K562 (cell line): Measurements from ENCODE around the gene LAMA2. TPM values are rescaled to one million over a fixed set of nuclear protein-coding genes. Genes with fewer than 3 reads are reported as not detected.

Experiments
- ATAC-seq: fragments of 200-7000 bp; cut with Tn5 transposase; 3 replicates; pipeline ENCODE4 v1.9.1; 2020; ENCODE audit warnings: moderate library complexity
- BruUV-seq: library from RNA; stranded (reverse); fragments of 400-500 nt; replicated peaks from 2 replicates; lab custom pipeline; 2021; lab: Mats Ljungman, UMichigan
- CTCF ChIA-PET: fragments of 300-600 bp; formaldehyde crosslinking; extraction: SDS; loops from one replicate; lab custom pipeline; 2021; ENCODE audit warnings: low intra/inter-chr PET ratio; lab: Yijun Ruan, JAX
- POLR2A ChIA-PET: fragments of 300-600, 350-650 bp; sonication (Branson Sonifier 250); formaldehyde crosslinking; extraction: SDS; loops from one replicate; lab custom pipeline; 2021; ENCODE audit warnings: antibody characterized with exemption, inconsistent platforms; lab: Yijun Ruan, JAX
- DNase-seq, 4 experiments: peaks; one replicate each; pipeline versions ENCODE4 v3.0.0 to v3.0.0-alpha.2; 2011 to 2018; ENCODE audit warnings: low spot score in 3 of 4, mixed read lengths in 3 of 4; ENCODE audit errors: extremely low read depth in 1 of 4
- FAIRE-seq: peaks from 2 replicates; lab custom pipeline; 2011; peaks lifted over from hg19 to GRCh38; lab: Jason Lieb, UNC
- H2AFZ ChIP-seq: 2 replicates; pipeline ENCODE4 v1.6.0; 2011; ENCODE audit warnings: low read depth, low read length, control low read depth, inconsistent platforms
- H3K27ac ChIP-seq: fragments of 200-600 bp; 3 replicates; pipeline ENCODE4 v1.8.0; 2011; ENCODE audit warnings: low read depth, mild to moderate bottlenecking, control low read depth, inconsistent platforms, low read length, moderate library complexity, mixed read lengths; ENCODE audit errors: extremely low read depth
- H3K27me3 ChIP-seq, 2 experiments: fragments of 300-600 bp in 1 of 2; 2 replicates in 1 of 2; 3 replicates in 1 of 2; pipeline versions ENCODE4 v1.6.0 to v1.8.0; 2011; ENCODE audit warnings: inconsistent platforms in 2 of 2, low read length in 2 of 2, mild to moderate bottlenecking in 1 of 2, mixed read lengths in 1 of 2, moderate library complexity in 1 of 2; ENCODE audit not compliant: control insufficient read depth in 2 of 2, insufficient read depth in 2 of 2
- H3K36me3 ChIP-seq: fragments of 300-600 bp; 3 replicates; pipeline ENCODE4 v1.8.0; 2011; ENCODE audit warnings: mild to moderate bottlenecking, low read length, inconsistent platforms; ENCODE audit not compliant: control insufficient read depth, insufficient read depth
- H3K4me1 ChIP-seq, 2 experiments: fragments of 200-600 bp in 1 of 2; replicated peaks in 1 of 2; 2 replicates in 1 of 2; 3 replicates in 1 of 2; pipeline versions ENCODE4 v1.5.1 to v1.8.0; 2011; ENCODE audit warnings: inconsistent platforms in 2 of 2, low read length in 2 of 2, mild to moderate bottlenecking in 1 of 2, mixed read lengths in 1 of 2, moderate library complexity in 1 of 2; ENCODE audit not compliant: control insufficient read depth in 2 of 2, insufficient read depth in 2 of 2
- H3K4me2 ChIP-seq: 2 replicates; pipeline ENCODE4 v1.6.1; 2011; ENCODE audit warnings: low read length, control low read depth, inconsistent platforms, mixed read lengths; ENCODE audit not compliant: insufficient read depth
- H3K4me3 ChIP-seq: fragments of 200-600 bp; sonication (generic), shearing (Covaris generic); 2 replicates; pipeline ENCODE4 v1.5.1; 2016; ENCODE audit warnings: control low read depth, inconsistent platforms
- H3K79me2 ChIP-seq: fragments of 200-600 bp; 3 replicates; pipeline ENCODE4 v1.8.0; 2011; ENCODE audit warnings: low read length, inconsistent platforms; ENCODE audit not compliant: control insufficient read depth, insufficient read depth
- H3K9ac ChIP-seq, 2 experiments: 2 replicates each; pipeline versions ENCODE4 v1.6.0 to v1.6.1; 2011; ENCODE audit warnings: low read depth in 2 of 2, low read length in 2 of 2, control low read depth in 1 of 2, inconsistent platforms in 1 of 2, mild to moderate bottlenecking in 1 of 2, mixed read lengths in 1 of 2; ENCODE audit not compliant: insufficient read depth in 1 of 2
- H3K9me1 ChIP-seq: one replicate; pipeline ENCODE4 v1.6.0; 2011; ENCODE audit warnings: inconsistent platforms, mild to moderate bottlenecking, low read length, moderate library complexity; ENCODE audit not compliant: control insufficient read depth, insufficient read depth
- H3K9me3 ChIP-seq: replicated peaks from 2 replicates; pipeline ENCODE4 v1.5.1; 2011; ENCODE audit warnings: low read depth, low read length, inconsistent platforms; ENCODE audit not compliant: control insufficient read depth, insufficient read depth
- H4K20me1 ChIP-seq: replicated peaks from 2 replicates; pipeline ENCODE4 v1.6.1; 2011; ENCODE audit warnings: low read length, inconsistent platforms, mixed read lengths; ENCODE audit not compliant: control insufficient read depth, insufficient read depth
- EWSR1 ChIP-seq: fragments of 450-650 bp; IDR thresholded peaks from 2 replicates; pipeline ENCODE4 v1.6.1; 2018; ENCODE audit warnings: borderline replicate concordance, mild to moderate bottlenecking, low read depth, moderate library complexity; ENCODE audit not compliant: partially characterized antibody
- ID3 ChIP-seq, 2 experiments: fragments of 250-450 bp in 1 of 2; fragments of 450-650 bp in 1 of 2; sonication (Bioruptor Pico) in 1 of 2; IDR thresholded peaks; 2 replicates each; pipeline versions ENCODE4 v1.6.1 to v1.8.0; 2016 to 2021; ENCODE audit warnings: mild to moderate bottlenecking in 2 of 2, moderate library complexity in 2 of 2, missing compliant biosample characterization in 1 of 2, missing genetic modification characterization in 1 of 2
- IRF1 ChIP-seq: sonication (generic); formaldehyde crosslinking; IDR thresholded peaks from 2 replicates; pipeline ENCODE4 v1.8.0; 2022; ENCODE audit warnings: missing genetic modification reagents, mild to moderate bottlenecking, borderline replicate concordance
- LCOR ChIP-seq: sonication (generic); formaldehyde crosslinking; IDR thresholded peaks from 2 replicates; pipeline ENCODE4 v1.8.0; 2022; ENCODE audit warnings: mild to moderate bottlenecking, missing genetic modification reagents
- MNT ChIP-seq, 2 experiments: fragments of 450-650 bp; conservative IDR thresholded peaks; 2 replicates each; pipeline ENCODE4 v1.6.1; 2017; ENCODE audit warnings: mild to moderate bottlenecking in 2 of 2, moderate library complexity in 2 of 2
- NFATC3 ChIP-seq: fragments of 450-650 bp; IDR thresholded peaks from 2 replicates; pipeline ENCODE4 v1.6.1; 2017; ENCODE audit warnings: mild to moderate bottlenecking
- NR1H2 ChIP-seq: sonication (generic); formaldehyde crosslinking; IDR thresholded peaks from 2 replicates; pipeline ENCODE4 v1.4.0; 2020; ENCODE audit warnings: mild to moderate bottlenecking, missing genetic modification reagents
- PYGO2 ChIP-seq: fragments of 450-650 bp; IDR thresholded peaks from 2 replicates; pipeline ENCODE4 v1.6.1; 2016; ENCODE audit warnings: mild to moderate bottlenecking, missing genetic modification characterization, moderate library complexity, missing compliant biosample characterization
- SMAD4 ChIP-seq: fragments of 250-450 bp; sonication (Bioruptor Pico); conservative IDR thresholded peaks from 2 replicates; pipeline ENCODE4 v1.8.0; 2021; ENCODE audit warnings: inconsistent platforms, mild to moderate bottlenecking, moderate library complexity
- SRSF9 ChIP-seq: fragments of 200-400 bp; formaldehyde crosslinking; IDR thresholded peaks from 2 replicates; pipeline ENCODE4 v1.6.1; 2017; ENCODE audit warnings: low read depth, low read length, borderline replicate concordance
- TFE3 ChIP-seq: fragments of 450-650 bp; formaldehyde crosslinking; IDR thresholded peaks from 2 replicates; pipeline ENCODE4 v1.4.0; 2020; ENCODE audit warnings: mild to moderate bottlenecking, mixed read lengths
- TRIM25 ChIP-seq: fragments of 450-650 bp; IDR thresholded peaks from 2 replicates; pipeline ENCODE4 v1.7.0; 2016; ENCODE audit warnings: borderline replicate concordance
- ZKSCAN8 ChIP-seq: fragments of 200-800 bp; sonication (Bioruptor generic); IDR thresholded peaks from 2 replicates; pipeline ENCODE4 v1.6.1; 2016; ENCODE audit warnings: missing genetic modification characterization, missing compliant biosample characterization
- WGBS: fragments of 100-300 bp; shearing (Covaris generic); methylation state at CpG from one replicate; pipeline ENCODE4 v1.1.6; 2016; ENCODE audit warnings: low coverage, mixed read lengths; ENCODE audit not compliant: insufficient coverage; ENCODE audit errors: missing lambda C conversion rate; 5-methylcytosine and 5-hydroxymethylcytosine counted together
- in situ Hi-C: fragments of 300-500 bp; cut with MboI; formaldehyde crosslinking; loops from 4 replicates; pipeline ENCODE4 v1.15.0; 2018; ENCODE audit warnings: inconsistent platforms, mixed read lengths
- intact Hi-C: fragments of 100-400 bp; cut with micrococcal nuclease; formaldehyde crosslinking; loops from 2 replicates; pipeline ENCODE4 v1.14.2; 2022
- polyA plus RNA-seq, 8 experiments: library from polyadenylated mRNA; depleted of rRNA in 4 of 8; stranded (reverse) in 5 of 8; unstranded in 3 of 8; fragments of >200 nt; fragmentation: Nextera tagmentation in 2 of 8; fragmentation: Illumina TruSeq in 1 of 8; extraction: Ambion mirVana in 2 of 8; extraction: Trizol in 1 of 8; gene quantifications; 2 replicates each; pipeline versions ENCODE4 v1.2.1 to v1.2.3, GENCODE V29; 2011 to 2014; ENCODE audit warnings: inconsistent platforms in 1 of 8, missing spikeins in 1 of 8
- total RNA-seq, 7 experiments: library from RNA; depleted of rRNA in 6 of 7; stranded (reverse); fragments of >200 nt in 6 of 7; fragmentation: Illumina TruSeq in 2 of 7; extraction: Trizol in 2 of 7; gene quantifications; 2 replicates each; pipeline versions ENCODE4 v1.2.1 to v1.2.3, GENCODE V29; 2011 to 2021; ENCODE audit warnings: low replicate concordance in 1 of 7

Gene LAMA2
- total and polyA plus RNA-seq, 9 of the 15 experiments (the other 6 are each of a cell fraction or from before 2014, with no cell fraction given): 0.04 to 1.5 (median 0.36) TPM

- TF ChIP-seq SMAD4 (CRISPR knock-in tag): no peak
- no peak for TF ChIP-seq MNT (conservative IDR thresholded peaks at IDR 0.05)
- TF ChIP-seq SRSF9: no peak
- no peak for TF ChIP-seq PYGO2 (tag)
Measured at GRCh38 chr6:129252377-129253071, 369.6 kb downstream of the LAMA2 start (continued).

- Histone ChIP-seq H3K27ac (no peak overlapping the region), H3K27me3 (no peaks in the 10 kb centered on the region), H3K9ac (no peak overlapping the region), H2AFZ (no peak overlapping the region), H4K20me1 (no peaks in the 10 kb centered on the region), H3K9me3 (no peaks in the 10 kb centered on the region), H3K9me1 (no peaks in the 10 kb centered on the region), H3K79me2 (no peaks in the 10 kb centered on the region), H3K4me3 (no peak overlapping the region), H3K4me1 (no peaks in the 10 kb centered on the region), H3K36me3 (no peaks in the 10 kb centered on the region), H3K4me2 (no peak overlapping the region)
- DNase-seq: no peak
- in situ Hi-C loops: no loop called here
- 0% methylated on average over 1 of the region's 1 CpG for WGBS
- intact Hi-C loops: loop anchor here (2.0 kb wide), 1 partner anchor 526 kb away; no protein-coding TSS in a partner anchor
- CTCF ChIA-PET: no interaction called here
- no TSS peak for BruUV-seq
- no peak for ATAC-seq
- no peak for FAIRE-seq
- POLR2A ChIA-PET: no interaction called here
- TF ChIP-seq NFATC3 (no peak), TRIM25 (no peak), TFE3 (CRISPR knock-in tag) (no peak), EWSR1 (no peak), IRF1 (CRISPR knock-in tag) (no peak), ID3 (CRISPR knock-in tag; IDR thresholded peaks at IDR 0.05) (no peak), ID3 (tag; IDR thresholded peaks at IDR 0.05) (no peak), LCOR (no peak), NR1H2 (no peak), ZKSCAN8 (CRISPR knock-in tag) (no peak)
Measured at GRCh38 chr6:129253242-129253641, 370.3 kb downstream of the LAMA2 start.
